Fibroblast of upper back skin (primary cell): ENCODE data around the gene SFTPB.
"Not testable (repeated sequence)": the region's sequence is repeated elsewhere in the genome, so short reads cannot be mapped to it uniquely, and the experiment has no call there.

Experiments
- DNase-seq: peaks from one replicate; pipeline ENCODE4 v3.0.0-alpha.2; 2013

SFTPB gene

GRCh38 chr2:85674417-85674816 is 6.4 kb upstream of the SFTPB start:
- DNase-seq: no peak

DNA sequence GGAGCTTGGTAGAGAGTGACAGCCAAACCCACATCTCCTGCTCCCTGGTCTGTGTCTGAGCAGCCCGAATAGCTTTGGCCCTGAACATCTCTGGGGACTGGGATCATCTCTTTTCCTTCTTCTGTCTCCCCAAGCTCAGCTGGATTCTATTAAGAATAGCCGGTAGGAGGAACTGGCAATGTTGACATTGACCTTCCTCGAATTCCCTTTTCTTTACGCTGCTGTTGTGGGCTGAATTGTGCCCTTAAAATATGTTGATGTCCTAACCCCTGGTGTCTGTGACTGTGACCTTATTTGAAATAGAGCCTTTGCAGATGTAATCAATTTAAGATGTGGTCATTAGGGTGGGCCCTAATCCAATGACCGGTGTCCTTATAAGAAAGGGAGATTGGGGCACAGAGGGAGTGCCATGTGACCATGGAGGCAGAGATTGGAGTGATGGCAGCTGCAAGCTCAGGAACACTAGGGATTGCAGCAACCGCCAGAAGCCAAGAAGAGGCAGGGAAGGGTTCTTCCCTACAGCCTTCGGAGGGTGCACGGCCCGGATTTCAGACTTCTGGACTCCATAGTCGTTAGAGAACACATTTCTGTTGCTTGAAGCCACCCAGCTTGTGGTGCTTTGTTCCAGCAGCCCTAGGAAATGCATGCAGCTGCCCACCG is 5.8 kb upstream of the SFTPB start:
- DNase-seq: no peak

- DNase-seq: no peak
These were observed 4.5 kb upstream of the SFTPB start for GRCh38 chr2:85672456-85672855.

GRCh38 chr2:85670416-85670815 is 2.4 kb upstream of the SFTPB start:
- not testable (repeated sequence) for DNase-seq

DNA sequence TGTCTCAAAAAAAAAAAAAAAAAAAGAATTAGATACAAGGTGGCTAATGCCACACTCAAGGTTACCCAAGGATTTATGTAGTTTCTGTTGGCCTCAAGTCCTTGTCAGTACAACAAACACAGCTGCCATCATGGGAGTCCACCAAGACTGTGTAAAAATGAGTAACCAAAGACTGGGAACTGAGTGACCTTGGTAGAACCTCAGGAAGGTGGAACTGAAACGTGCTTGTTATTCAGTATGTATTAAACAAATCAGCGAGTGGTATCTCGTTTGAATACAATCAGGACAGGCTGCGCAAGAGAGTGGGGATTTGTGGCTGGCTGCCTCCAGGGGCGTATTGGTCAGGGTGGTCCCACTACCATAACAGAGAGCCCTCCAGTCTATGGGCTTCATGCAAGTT is 1.6 kb upstream of the SFTPB start:
- no peak for DNase-seq

DNA sequence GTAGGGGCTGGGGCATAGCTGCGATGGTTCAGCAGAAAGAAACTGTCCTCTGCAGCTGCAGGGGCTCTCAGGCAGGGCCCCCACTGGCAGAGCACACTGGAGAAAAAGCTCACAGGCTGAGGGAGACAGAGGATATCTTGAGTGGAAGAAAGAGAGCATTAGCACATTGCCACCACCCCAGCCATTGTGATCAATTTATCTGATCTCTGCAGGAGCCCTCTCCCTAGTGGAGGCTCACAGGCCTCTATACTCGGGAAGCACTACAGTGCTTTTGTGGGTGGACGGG is 801 bp upstream of the SFTPB start:
- no peak for DNase-seq

- no peak for DNase-seq
These were observed 414 bp downstream of the SFTPB start for GRCh38 chr2:85667561-85668008.

DNA sequence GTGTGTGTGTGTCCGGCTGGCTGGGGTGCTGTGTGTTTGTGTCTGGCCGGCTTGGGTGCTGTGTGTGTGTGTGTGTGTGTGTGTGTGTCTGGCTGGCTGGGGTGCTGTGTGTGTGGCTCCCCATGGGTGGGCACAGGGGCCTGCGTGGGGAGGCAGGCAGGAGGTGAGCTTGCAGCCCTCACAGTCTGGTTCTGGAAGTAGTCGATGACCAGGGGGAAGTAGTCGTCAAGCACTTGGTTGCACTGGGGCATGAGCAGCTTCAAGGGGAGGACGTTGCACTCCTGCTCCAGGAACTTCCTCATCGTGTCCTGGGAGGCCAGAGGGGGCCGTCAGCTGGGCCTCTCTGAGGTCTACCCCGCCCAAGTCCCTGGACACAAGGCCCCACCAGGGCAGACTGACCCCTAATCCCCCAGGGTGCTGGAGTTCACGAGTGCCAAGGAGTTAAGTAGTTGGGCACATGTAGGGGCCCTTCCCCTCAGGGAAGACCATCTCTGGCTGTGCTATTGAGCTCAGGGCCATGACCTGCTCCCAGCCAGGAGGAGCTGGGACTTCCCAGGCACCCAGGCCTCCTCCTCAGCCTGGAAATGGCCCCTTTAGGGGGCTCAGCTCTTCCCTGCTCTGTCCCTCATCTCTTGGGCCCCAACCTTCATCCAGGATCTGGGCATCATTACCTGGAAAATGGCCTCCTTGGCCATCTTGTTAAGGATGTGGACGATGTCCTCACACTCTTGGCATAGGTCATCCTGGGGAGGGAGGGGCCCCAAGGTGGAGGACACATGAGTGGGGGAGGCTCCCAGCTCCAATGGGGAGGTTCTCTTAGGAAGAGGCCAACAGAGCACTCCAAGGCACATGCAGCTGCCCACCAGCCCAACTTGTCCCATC is 1.3 kb downstream of the SFTPB start:
- DNase-seq: no peak

DNA sequence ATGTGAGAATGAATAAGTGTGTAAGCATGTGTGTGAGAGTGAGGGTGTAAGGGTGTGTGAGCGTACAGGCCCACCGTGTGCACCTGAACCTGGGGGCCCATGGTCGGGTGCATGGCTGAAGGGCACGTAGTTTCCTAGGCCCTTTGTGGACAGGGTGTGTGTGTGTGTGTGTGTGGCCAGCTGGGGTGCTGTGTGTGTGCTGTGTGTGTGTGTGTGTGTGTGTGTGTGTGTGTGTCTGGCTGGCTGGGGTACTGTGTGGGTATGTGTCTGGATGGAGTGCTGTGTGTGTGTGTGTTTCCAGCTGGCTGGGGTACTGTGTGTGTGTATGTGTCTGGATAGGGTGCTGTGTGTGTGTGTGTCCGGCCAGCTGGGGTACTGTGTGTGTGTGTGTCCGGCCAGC is 2.0 kb downstream of the SFTPB start:
- DNase-seq: no peak

DNA sequence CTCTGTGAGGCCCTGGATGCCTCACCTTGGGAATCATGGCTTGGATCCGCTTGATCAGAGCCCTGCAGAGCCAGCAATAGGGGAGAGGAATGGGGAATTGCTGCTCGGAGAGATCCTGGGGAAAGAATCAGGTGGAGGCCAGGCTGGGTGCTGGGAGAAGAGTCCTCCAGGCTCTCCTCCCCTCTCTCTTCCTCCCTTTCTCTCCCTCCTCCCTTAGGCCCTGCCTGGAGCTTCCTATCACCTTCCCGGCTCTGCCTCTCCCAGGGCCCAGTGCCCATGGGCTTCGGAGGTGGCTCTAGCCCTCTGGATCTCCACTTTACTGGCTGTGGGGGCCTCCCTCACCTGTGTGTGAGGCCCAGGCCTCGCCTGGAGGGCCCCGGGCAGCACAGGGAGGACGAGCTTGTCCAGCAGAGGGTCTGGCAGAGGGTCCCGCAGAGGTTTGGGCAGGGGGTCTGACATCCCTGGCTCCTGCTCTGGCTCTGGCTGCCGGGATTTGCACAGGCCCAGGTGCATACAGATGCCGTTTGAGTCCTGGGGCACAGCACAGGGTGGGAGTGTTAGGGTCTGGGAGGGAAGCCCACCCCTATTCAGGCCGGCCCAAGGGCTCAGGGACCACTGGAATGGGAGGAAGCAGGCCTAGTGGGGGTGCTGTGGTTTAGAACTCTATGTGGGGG is 2.6 kb downstream of the SFTPB start:
- no peak for DNase-seq

GRCh38 chr2:85663594-85664565 is 4.1 kb downstream of the SFTPB start:
- no peak for DNase-seq

DNA sequence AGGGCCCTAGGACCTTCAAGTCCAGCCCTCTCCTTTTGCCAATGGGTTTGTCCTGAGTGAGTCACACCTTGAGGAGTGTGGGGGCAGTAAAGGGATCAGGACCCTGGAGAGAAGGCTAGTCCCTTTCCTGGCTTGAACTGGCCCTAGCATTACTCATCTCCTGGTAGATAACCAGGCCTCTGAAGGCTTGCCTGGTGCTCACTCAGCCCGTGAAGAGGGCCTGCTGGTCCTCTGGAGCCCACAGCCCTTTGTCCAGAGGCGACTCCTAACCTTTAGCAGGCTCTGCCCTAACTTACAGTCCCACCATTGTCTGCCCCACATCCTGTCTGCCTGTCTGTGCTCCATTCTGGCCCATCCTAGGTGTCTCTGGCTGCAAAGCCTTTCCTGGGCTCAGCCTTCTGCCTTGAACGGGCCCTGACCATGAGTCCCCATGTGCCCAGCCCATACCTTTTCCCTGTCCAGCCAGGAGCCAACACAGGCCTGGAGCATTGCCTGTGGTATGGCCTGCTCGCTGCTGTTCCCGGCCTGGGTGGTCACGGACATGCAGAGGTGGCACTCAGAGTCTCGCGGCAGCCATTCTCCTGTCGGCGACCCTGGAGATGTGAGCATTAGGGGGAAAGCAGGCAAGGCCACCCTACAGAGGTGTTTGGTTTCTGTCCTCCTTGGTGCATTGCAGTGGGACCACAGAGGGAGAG is 5.0 kb downstream of the SFTPB start:
- peak; percentile 86 for DNase-seq

- DNase-seq: no peak
These were observed 6.7 kb downstream of the SFTPB start for GRCh38 chr2:85661139-85661858.

DNA sequence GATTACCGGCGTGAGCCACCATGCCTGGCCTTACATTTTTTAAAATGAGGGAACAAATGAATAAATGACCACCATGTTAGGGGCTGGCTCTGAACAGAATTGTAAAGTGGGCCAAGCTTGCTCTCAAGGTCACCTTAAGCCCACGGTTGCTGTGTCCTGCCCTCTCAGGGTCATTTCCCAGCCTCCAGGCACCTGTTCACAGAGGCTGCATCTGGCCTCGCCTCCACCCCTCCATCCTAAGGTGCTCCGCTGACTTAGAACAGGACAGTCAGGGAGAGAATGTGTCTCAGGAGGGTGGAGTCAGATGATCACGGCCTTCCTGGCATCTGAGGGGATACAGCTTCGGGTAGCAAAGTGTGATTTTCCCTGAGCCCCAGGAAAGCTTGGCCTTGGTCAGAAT is 7.3 kb downstream of the SFTPB start:
- DNase-seq: no peak

- not testable (repeated sequence) for DNase-seq
These were observed 7.7 kb downstream of the SFTPB start for GRCh38 chr2:85660301-85660700.

- DNase-seq: no peak
These were observed 8.5 kb downstream of the SFTPB start for GRCh38 chr2:85659324-85659981.

GRCh38 chr2:85657399-85657798 is 10.6 kb downstream of the SFTPB start:
- not testable (repeated sequence) for DNase-seq

DNA sequence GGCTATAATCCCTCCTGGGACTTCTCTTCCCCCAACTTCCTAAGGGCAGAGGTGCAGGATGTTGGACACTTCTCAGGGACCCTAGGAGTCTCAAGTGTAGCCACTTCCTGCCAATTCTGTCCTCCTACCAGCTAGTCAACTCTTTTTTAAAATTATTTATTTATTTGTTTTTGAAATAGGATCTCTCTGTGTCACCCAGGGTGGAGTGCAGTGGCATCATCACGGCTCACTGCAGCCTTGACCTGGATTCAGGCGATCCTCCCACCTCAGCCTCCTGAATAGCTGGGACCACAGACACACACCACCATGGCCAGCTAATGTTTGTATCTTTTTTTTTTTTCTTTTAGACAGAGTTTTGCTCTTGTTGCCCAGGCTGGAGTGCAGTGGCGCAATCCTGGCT is 11.5 kb downstream of the SFTPB start:
- DNase-seq: no peak

GRCh38 chr2:85655961-85656417 is 12.0 kb downstream of the SFTPB start:
- peak; percentile 61 for DNase-seq

DNA sequence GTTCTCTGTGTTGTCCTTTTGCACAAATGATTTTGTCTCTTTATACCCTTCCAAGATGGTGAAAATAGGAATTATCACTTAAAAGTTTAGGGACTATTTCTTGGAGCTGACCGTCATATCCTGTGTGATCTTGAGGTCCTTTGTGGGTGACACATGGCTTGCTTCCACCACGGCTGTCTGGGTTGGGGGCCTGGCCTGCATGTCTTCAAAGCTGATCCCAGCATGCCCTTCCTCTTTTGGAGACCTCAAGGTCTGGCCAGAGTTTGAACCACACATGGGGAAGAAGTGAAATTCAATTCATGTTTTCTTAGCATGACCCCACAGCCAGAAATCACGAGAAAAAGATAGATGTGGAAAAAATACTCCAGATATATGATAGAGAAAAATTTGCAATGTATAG is 14.0 kb downstream of the SFTPB start:
- DNase-seq: no peak

GRCh38 chr2:85652056-85652455 is 15.9 kb downstream of the SFTPB start:
- no peak for DNase-seq
